SK-N-SH (cell line): ENCODE data around the gene RANBP9.

Experiments used
- ELF1 ChIP-seq: IDR thresholded peaks from 2 replicates; pipeline ENCODE4 v1.4.0; 2012
- EP300 ChIP-seq, 2 experiments: IDR thresholded peaks; 2 replicates each; pipeline versions ENCODE4 v1.4.0 to v1.6.1; 2012; ENCODE audit warnings: borderline replicate concordance in 1 of 2, low read depth in 1 of 2, low read length in 1 of 2
- FOSL2 ChIP-seq: IDR thresholded peaks from 2 replicates; pipeline ENCODE4 v1.4.0; 2012; ENCODE audit warnings: low read depth, mild to moderate bottlenecking, moderate library complexity, borderline replicate concordance
- MXI1 ChIP-seq: IDR thresholded peaks from 2 replicates; pipeline ENCODE4 v1.6.1; 2012; ENCODE audit warnings: mild to moderate bottlenecking, low read depth, low read length, improper control_type of control experiment
- NRF1 ChIP-seq: IDR thresholded peaks from 2 replicates; pipeline ENCODE4 v1.6.1; 2012; ENCODE audit warnings: low read depth, mild to moderate bottlenecking, low read length
- POLR2AphosphoS5 ChIP-seq: IDR thresholded peaks from 2 replicates; pipeline ENCODE4 v1.6.1; 2012; ENCODE audit warnings: low read depth, low read length
- SIN3A ChIP-seq: IDR thresholded peaks from 2 replicates; pipeline ENCODE4 v1.6.1; 2012; ENCODE audit warnings: low read depth, mild to moderate bottlenecking, low read length, moderate library complexity, borderline replicate concordance
- YY1 ChIP-seq: IDR thresholded peaks from 2 replicates; pipeline ENCODE4 v1.4.0; 2012; ENCODE audit warnings: low read depth, mild to moderate bottlenecking
- TF ChIP-seq, protein P1 (sequence below): IDR thresholded peaks from 2 replicates; pipeline ENCODE4 v1.4.0; 2012; ENCODE audit warnings: low read depth, borderline replicate concordance
- TF ChIP-seq, protein P2 (sequence below): fragments of 200-600 bp; sonication (generic); IDR thresholded peaks from 2 replicates; pipeline ENCODE4 v1.6.1; 2017; ENCODE audit warnings: antibody characterized with exemption, mild to moderate bottlenecking, moderate library complexity
- TF ChIP-seq, protein P3 (sequence below): IDR thresholded peaks from 2 replicates; pipeline ENCODE4 v1.4.0; 2012; ENCODE audit warnings: low read depth
- TF ChIP-seq, protein P4 (sequence below): fragments of 150-350 bp; IDR thresholded peaks from 2 replicates; pipeline ENCODE4 v1.6.1; 2017; ENCODE audit warnings: antibody characterized with exemption, low read length, low read depth, borderline replicate concordance
- TF ChIP-seq, protein P5 (sequence below): IDR thresholded peaks from 2 replicates; pipeline ENCODE4 v1.6.1; 2012; ENCODE audit warnings: mild to moderate bottlenecking, low read depth, low read length, moderate library complexity
- TF ChIP-seq, protein P6 (sequence below): IDR thresholded peaks from 2 replicates; pipeline ENCODE4 v1.4.0; 2012; ENCODE audit warnings: low read depth, borderline replicate concordance

DNA sequence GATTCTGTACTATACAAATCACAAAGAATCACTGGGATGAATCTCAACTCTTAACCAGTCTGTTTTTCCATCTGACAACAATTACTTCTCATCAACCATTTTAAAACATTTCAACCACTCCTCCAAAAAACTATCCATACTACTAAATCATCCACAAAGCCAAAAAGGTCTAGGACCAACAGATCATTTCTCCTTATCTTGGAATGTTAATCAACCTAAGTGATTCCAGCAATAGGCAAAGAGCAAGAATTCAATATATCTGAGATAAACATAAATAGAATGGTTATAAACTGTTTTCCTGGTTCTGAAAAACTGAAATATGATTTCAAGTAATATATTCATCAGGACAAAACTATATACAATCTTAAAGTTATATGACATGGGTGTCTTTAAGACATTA, 28.6 kb downstream of the RANBP9 start:
- TF ChIP-seq, protein P1, sequence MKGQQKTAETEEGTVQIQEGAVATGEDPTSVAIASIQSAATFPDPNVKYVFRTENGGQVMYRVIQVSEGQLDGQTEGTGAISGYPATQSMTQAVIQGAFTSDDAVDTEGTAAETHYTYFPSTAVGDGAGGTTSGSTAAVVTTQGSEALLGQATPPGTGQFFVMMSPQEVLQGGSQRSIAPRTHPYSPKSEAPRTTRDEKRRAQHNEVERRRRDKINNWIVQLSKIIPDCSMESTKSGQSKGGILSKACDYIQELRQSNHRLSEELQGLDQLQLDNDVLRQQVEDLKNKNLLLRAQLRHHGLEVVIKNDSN = no peak
- TF ChIP-seq, protein P2, sequence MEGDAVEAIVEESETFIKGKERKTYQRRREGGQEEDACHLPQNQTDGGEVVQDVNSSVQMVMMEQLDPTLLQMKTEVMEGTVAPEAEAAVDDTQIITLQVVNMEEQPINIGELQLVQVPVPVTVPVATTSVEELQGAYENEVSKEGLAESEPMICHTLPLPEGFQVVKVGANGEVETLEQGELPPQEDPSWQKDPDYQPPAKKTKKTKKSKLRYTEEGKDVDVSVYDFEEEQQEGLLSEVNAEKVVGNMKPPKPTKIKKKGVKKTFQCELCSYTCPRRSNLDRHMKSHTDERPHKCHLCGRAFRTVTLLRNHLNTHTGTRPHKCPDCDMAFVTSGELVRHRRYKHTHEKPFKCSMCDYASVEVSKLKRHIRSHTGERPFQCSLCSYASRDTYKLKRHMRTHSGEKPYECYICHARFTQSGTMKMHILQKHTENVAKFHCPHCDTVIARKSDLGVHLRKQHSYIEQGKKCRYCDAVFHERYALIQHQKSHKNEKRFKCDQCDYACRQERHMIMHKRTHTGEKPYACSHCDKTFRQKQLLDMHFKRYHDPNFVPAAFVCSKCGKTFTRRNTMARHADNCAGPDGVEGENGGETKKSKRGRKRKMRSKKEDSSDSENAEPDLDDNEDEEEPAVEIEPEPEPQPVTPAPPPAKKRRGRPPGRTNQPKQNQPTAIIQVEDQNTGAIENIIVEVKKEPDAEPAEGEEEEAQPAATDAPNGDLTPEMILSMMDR = no peak
- TF ChIP-seq ELF1 (no peak), YY1 (no peak), MXI1 (no peak), NRF1 (no peak), POLR2AphosphoS5 (no peak), FOSL2 (no peak), EP300 (IDR thresholded peaks at IDR 0.05; ENCODE audit: borderline replicate concordance in 1 of 2, low read depth in 1 of 2, low read length in 1 of 2) (no peak), SIN3A (no peak)
- TF ChIP-seq, protein P3, sequence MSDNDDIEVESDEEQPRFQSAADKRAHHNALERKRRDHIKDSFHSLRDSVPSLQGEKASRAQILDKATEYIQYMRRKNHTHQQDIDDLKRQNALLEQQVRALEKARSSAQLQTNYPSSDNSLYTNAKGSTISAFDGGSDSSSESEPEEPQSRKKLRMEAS = no peak
- TF ChIP-seq, protein P4, sequence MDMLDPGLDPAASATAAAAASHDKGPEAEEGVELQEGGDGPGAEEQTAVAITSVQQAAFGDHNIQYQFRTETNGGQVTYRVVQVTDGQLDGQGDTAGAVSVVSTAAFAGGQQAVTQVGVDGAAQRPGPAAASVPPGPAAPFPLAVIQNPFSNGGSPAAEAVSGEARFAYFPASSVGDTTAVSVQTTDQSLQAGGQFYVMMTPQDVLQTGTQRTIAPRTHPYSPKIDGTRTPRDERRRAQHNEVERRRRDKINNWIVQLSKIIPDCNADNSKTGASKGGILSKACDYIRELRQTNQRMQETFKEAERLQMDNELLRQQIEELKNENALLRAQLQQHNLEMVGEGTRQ = no peak
- TF ChIP-seq, protein P5, sequence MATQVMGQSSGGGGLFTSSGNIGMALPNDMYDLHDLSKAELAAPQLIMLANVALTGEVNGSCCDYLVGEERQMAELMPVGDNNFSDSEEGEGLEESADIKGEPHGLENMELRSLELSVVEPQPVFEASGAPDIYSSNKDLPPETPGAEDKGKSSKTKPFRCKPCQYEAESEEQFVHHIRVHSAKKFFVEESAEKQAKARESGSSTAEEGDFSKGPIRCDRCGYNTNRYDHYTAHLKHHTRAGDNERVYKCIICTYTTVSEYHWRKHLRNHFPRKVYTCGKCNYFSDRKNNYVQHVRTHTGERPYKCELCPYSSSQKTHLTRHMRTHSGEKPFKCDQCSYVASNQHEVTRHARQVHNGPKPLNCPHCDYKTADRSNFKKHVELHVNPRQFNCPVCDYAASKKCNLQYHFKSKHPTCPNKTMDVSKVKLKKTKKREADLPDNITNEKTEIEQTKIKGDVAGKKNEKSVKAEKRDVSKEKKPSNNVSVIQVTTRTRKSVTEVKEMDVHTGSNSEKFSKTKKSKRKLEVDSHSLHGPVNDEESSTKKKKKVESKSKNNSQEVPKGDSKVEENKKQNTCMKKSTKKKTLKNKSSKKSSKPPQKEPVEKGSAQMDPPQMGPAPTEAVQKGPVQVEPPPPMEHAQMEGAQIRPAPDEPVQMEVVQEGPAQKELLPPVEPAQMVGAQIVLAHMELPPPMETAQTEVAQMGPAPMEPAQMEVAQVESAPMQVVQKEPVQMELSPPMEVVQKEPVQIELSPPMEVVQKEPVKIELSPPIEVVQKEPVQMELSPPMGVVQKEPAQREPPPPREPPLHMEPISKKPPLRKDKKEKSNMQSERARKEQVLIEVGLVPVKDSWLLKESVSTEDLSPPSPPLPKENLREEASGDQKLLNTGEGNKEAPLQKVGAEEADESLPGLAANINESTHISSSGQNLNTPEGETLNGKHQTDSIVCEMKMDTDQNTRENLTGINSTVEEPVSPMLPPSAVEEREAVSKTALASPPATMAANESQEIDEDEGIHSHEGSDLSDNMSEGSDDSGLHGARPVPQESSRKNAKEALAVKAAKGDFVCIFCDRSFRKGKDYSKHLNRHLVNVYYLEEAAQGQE = no peak
- TF ChIP-seq, protein P6, sequence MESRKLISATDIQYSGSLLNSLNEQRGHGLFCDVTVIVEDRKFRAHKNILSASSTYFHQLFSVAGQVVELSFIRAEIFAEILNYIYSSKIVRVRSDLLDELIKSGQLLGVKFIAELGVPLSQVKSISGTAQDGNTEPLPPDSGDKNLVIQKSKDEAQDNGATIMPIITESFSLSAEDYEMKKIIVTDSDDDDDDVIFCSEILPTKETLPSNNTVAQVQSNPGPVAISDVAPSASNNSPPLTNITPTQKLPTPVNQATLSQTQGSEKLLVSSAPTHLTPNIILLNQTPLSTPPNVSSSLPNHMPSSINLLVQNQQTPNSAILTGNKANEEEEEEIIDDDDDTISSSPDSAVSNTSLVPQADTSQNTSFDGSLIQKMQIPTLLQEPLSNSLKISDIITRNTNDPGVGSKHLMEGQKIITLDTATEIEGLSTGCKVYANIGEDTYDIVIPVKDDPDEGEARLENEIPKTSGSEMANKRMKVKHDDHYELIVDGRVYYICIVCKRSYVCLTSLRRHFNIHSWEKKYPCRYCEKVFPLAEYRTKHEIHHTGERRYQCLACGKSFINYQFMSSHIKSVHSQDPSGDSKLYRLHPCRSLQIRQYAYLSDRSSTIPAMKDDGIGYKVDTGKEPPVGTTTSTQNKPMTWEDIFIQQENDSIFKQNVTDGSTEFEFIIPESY = no peak
